OCI-LY1 (cell line): ENCODE data around the gene IFT43.

Experiments
- H2AFZ ChIP-seq: fragments of 200-600 bp; sonication (generic), shearing (Covaris generic); 2 replicates; pipeline ENCODE4 v1.6.0; 2014; ENCODE audit warnings: antibody characterized with exemption, mild to moderate bottlenecking, low read length
- H3F3A ChIP-seq: fragments of 200-600 bp; sonication (generic), shearing (Covaris generic); 2 replicates; pipeline ENCODE4 v1.6.0; 2014; ENCODE audit warnings: mild to moderate bottlenecking, antibody characterized with exemption, low read length, moderate library complexity; ENCODE audit not compliant: insufficient read depth
- H3K27ac ChIP-seq: fragments of 200-600 bp; sonication (generic); 2 replicates; pipeline ENCODE4 v1.5.1; 2014; ENCODE audit warnings: low read length, mixed run types, mild to moderate bottlenecking, low read depth; ENCODE audit not compliant: poor library complexity, severe bottlenecking
- H3K27me3 ChIP-seq: fragments of 200-600 bp; sonication (generic); 2 replicates; pipeline ENCODE4 v1.6.0; 2014; ENCODE audit warnings: antibody characterized with exemption, mild to moderate bottlenecking, low read length, moderate library complexity; ENCODE audit not compliant: insufficient read depth
- H3K36me3 ChIP-seq: fragments of 200-600 bp; sonication (generic); 2 replicates; pipeline ENCODE4 v1.6.1; 2014; ENCODE audit warnings: mild to moderate bottlenecking, antibody characterized with exemption, low read length, moderate library complexity, mixed read lengths; ENCODE audit not compliant: insufficient read depth
- H3K4me1 ChIP-seq: fragments of 200-600 bp; sonication (generic); 2 replicates; pipeline ENCODE4 v1.5.1; 2014; ENCODE audit warnings: mild to moderate bottlenecking, low read length, moderate library complexity; ENCODE audit not compliant: insufficient read depth, severe bottlenecking
- H3K4me2 ChIP-seq: fragments of 200-600 bp; sonication (generic), shearing (Covaris generic); 2 replicates; pipeline ENCODE4 v1.6.1; 2014; ENCODE audit warnings: low read length
- H3K4me3 ChIP-seq: fragments of 200-600 bp; sonication (generic); 2 replicates; pipeline ENCODE4 v1.5.1; 2014; ENCODE audit warnings: low read length, low read depth, mild to moderate bottlenecking, mixed read lengths; ENCODE audit not compliant: poor library complexity, severe bottlenecking
- H3K79me2 ChIP-seq: fragments of 200-600 bp; shearing (Covaris generic); 2 replicates; pipeline ENCODE4 v1.6.1; 2016; ENCODE audit warnings: mixed run types, low read length, mixed read lengths; ENCODE audit not compliant: insufficient read depth
- H3K9ac ChIP-seq: fragments of 200-600 bp; sonication (generic), shearing (Covaris generic); 2 replicates; pipeline ENCODE4 v1.6.1; 2014; ENCODE audit warnings: mild to moderate bottlenecking, low read length, mixed read lengths
- H3K9me2 ChIP-seq: fragments of 200-600 bp; sonication (generic), shearing (Covaris generic); 2 replicates; pipeline ENCODE4 v1.6.1; 2014; ENCODE audit warnings: low read depth, mild to moderate bottlenecking, low read length, mixed read lengths
- H3K9me3 ChIP-seq: fragments of 200-600 bp; shearing (Covaris generic); 2 replicates; pipeline ENCODE4 v1.6.1; 2014; ENCODE audit warnings: low read length, mixed read lengths
- H4K20me1 ChIP-seq: fragments of 200-600 bp; sonication (generic), shearing (Covaris generic); 2 replicates; pipeline ENCODE4 v1.6.0; 2016; ENCODE audit warnings: mild to moderate bottlenecking, low read length; ENCODE audit not compliant: insufficient read depth
- CTCF ChIP-seq: fragments of 200-600 bp; sonication (generic), shearing (Covaris generic); IDR thresholded peaks from 2 replicates; pipeline ENCODE4 v1.5.1; 2017; ENCODE audit warnings: mild to moderate bottlenecking, antibody characterized with exemption, low read length, moderate library complexity, mixed read lengths
- EZH2 ChIP-seq: fragments of 200-600 bp; sonication (generic), shearing (Covaris generic); IDR thresholded peaks from 2 replicates; pipeline ENCODE4 v1.8.0; 2017; ENCODE audit warnings: borderline replicate concordance, mixed run types, mild to moderate bottlenecking, antibody characterized with exemption, low read length, moderate library complexity, mixed read lengths

The IFT43 gene

GRCh38 chr14:75969891-75970290, 15.7 kb upstream of the IFT43 start:
- Histone ChIP-seq H4K20me1 (no peaks in the 10 kb centered on the region), H3K27me3 (no peaks in the 10 kb centered on the region), H3K79me2 (no peaks in the 10 kb centered on the region), H3F3A (no peaks in the 10 kb centered on the region), H2AFZ (no peak overlapping the region), H3K9ac (no peak overlapping the region), H3K9me2 (no peaks in the 10 kb centered on the region), H3K4me3 (no peak overlapping the region), H3K4me1 (no peaks in the 10 kb centered on the region), H3K4me2 (no peak overlapping the region), H3K36me3 (no peaks in the 10 kb centered on the region), H3K9me3 (no peaks in the 10 kb centered on the region), H3K27ac (no peak overlapping the region)
- no peak for TF ChIP-seq EZH2
- TF ChIP-seq CTCF = no peak

GRCh38 chr14:75970989-75971388, 14.6 kb upstream of the IFT43 start:
- no peaks in the 10 kb centered on the region for H3K4me1 ChIP-seq
- no peaks in the 10 kb centered on the region for H3F3A ChIP-seq
- no peaks in the 10 kb centered on the region for H3K27me3 ChIP-seq
- H3K9me2 ChIP-seq = no peaks in the 10 kb centered on the region
- H3K4me3 ChIP-seq = no peak overlapping the region
- H3K9me3 ChIP-seq = no peaks in the 10 kb centered on the region
- TF ChIP-seq EZH2 (no peak), CTCF (no peak)
- H3K4me2 ChIP-seq = no peak overlapping the region
- no peak overlapping the region for H2AFZ ChIP-seq
- H3K27ac ChIP-seq = no peak overlapping the region
- H3K9ac ChIP-seq = no peak overlapping the region
- no peaks in the 10 kb centered on the region for H4K20me1 ChIP-seq
- no peaks in the 10 kb centered on the region for H3K36me3 ChIP-seq
- no peaks in the 10 kb centered on the region for H3K79me2 ChIP-seq

- Histone ChIP-seq H3K36me3 (no peaks in the 10 kb centered on the region), H3K9me2 (no peaks in the 10 kb centered on the region), H3K9me3 (no peaks in the 10 kb centered on the region), H3K27ac (no peak overlapping the region), H3K4me3 (no peak overlapping the region), H3F3A (no peaks in the 10 kb centered on the region), H3K27me3 (no peaks in the 10 kb centered on the region), H3K4me1 (peaks cover 2% of the 10 kb centered on the region), H3K4me2 (no peak overlapping the region), H4K20me1 (no peaks in the 10 kb centered on the region), H3K9ac (no peak overlapping the region), H2AFZ (no peak overlapping the region), H3K79me2 (no peaks in the 10 kb centered on the region)
- TF ChIP-seq CTCF = no peak
- no peak for TF ChIP-seq EZH2
Observed at GRCh38 chr14:75971509-75971908, 14.1 kb upstream of the IFT43 start.
